SU-DHL-6 (cell line): Measurements from ENCODE around the gene NXPE1.

ENCODE experiments used
- H2AFZ ChIP-seq: fragments of 200-600 bp; sonication (generic); 2 replicates; pipeline ENCODE4 v1.6.1; 2014; ENCODE audit warnings: low read depth, mild to moderate bottlenecking, moderate library complexity, mixed read lengths, antibody characterized with exemption, low read length; ENCODE audit not compliant: severe bottlenecking
- H3F3A ChIP-seq: fragments of 200-600 bp; shearing (Covaris generic); 2 replicates; pipeline ENCODE4 v1.6.0; 2016; ENCODE audit warnings: antibody characterized with exemption, mild to moderate bottlenecking; ENCODE audit not compliant: insufficient read depth
- H3K27ac ChIP-seq: fragments of 200-600 bp; sonication (generic); 2 replicates; pipeline ENCODE4 v1.5.1; 2016; ENCODE audit warnings: low read depth, mild to moderate bottlenecking, low read length, moderate library complexity, mixed read lengths
- H3K27me3 ChIP-seq: fragments of 200-600 bp; sonication (generic), shearing (Covaris generic); 2 replicates; pipeline ENCODE4 v1.6.0; 2014; ENCODE audit warnings: mild to moderate bottlenecking, low read length
- H3K36me3 ChIP-seq: fragments of 200-600 bp; sonication (generic); 2 replicates; pipeline ENCODE4 v1.6.1; 2014; ENCODE audit warnings: mild to moderate bottlenecking, low read length, mixed read lengths
- H3K4me2 ChIP-seq: fragments of 300-600, 200-600 bp; shearing (Covaris generic), sonication (generic); 2 replicates; pipeline ENCODE4 v1.6.0; 2014; ENCODE audit warnings: low read length, low read depth, mild to moderate bottlenecking; ENCODE audit not compliant: poor library complexity, severe bottlenecking
- H3K4me3 ChIP-seq: fragments of 200-600 bp; sonication (generic); 2 replicates; pipeline ENCODE4 v1.5.1; 2014; ENCODE audit warnings: antibody characterized with exemption, low read length, mild to moderate bottlenecking, mixed read lengths; ENCODE audit not compliant: insufficient read depth, poor library complexity, severe bottlenecking
- H3K79me2 ChIP-seq: fragments of 200-600 bp; sonication (generic); 2 replicates; pipeline ENCODE4 v1.6.1; 2014; ENCODE audit warnings: mild to moderate bottlenecking, low read length, moderate library complexity; ENCODE audit not compliant: insufficient read depth
- H3K9ac ChIP-seq: fragments of 200-600 bp; sonication (generic); 2 replicates; pipeline ENCODE4 v1.7.0; 2014; ENCODE audit warnings: mild to moderate bottlenecking, low read length
- H3K9me2 ChIP-seq: fragments of 200-600 bp; sonication (generic); replicated peaks from 2 replicates; pipeline ENCODE4 v1.6.1; 2014; ENCODE audit warnings: low read length; ENCODE audit not compliant: insufficient read depth
- H3K9me3 ChIP-seq: fragments of 200-600 bp; sonication (generic); 2 replicates; pipeline ENCODE4 v1.6.1; 2014; ENCODE audit warnings: low read length, mixed read lengths; ENCODE audit not compliant: insufficient read depth
- H4K20me1 ChIP-seq: fragments of 200-600 bp; sonication (generic); 2 replicates; pipeline ENCODE4 v1.6.1; 2014; ENCODE audit warnings: low read depth, mild to moderate bottlenecking, antibody characterized with exemption, low read length, moderate library complexity, mixed read lengths
- CTCF ChIP-seq: fragments of 200-600 bp; sonication (generic); IDR thresholded peaks from one replicate; pipeline ENCODE4 v1.5.1; 2017; ENCODE audit warnings: antibody characterized with exemption, mild to moderate bottlenecking, low read length, moderate library complexity; ENCODE audit not compliant: insufficient read depth, poor library complexity, severe bottlenecking
- EZH2phosphoT487 ChIP-seq: fragments of 200-600 bp; sonication (generic), shearing (Covaris generic); conservative IDR thresholded peaks from 2 replicates; pipeline ENCODE4 v1.6.1; 2018; ENCODE audit warnings: mild to moderate bottlenecking, antibody characterized with exemption, low read length, moderate library complexity, mixed read lengths

NXPE1 gene

DNA sequence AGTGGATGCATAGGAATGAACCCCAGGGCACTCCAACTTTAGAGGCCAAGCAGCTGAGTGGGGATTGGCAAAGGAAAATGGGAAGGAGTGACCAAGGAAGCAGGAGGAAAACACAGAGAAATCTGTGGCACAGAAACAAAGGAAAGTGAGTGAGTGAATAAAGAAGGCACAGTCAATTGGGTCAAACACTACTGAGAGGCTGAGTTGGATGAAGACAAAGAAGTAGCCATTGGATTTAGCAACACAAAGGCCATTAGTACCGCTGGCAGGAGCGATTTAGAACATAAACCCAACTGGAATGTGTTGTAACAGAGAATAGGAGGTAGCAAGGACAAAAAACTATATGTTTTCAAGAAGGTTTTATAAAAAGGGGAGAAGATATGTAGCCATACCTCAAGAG lies 6.6 kb upstream of the NXPE1 start:
- H3K4me2 ChIP-seq, result no peak overlapping the region
- no peaks in the 10 kb centered on the region for H3K27me3 ChIP-seq
- H3K9ac ChIP-seq, result no peak overlapping the region
- no peaks in the 10 kb centered on the region for H3K9me2 ChIP-seq
- TF ChIP-seq CTCF (no peak), EZH2phosphoT487 (no peak)
- H4K20me1 ChIP-seq, result no peaks in the 10 kb centered on the region
- no peaks in the 10 kb centered on the region for H3F3A ChIP-seq
- no peak overlapping the region for H3K4me3 ChIP-seq
- no peak overlapping the region for H3K27ac ChIP-seq
- no peak overlapping the region for H2AFZ ChIP-seq
- H3K79me2 ChIP-seq, result no peaks in the 10 kb centered on the region
- no peaks in the 10 kb centered on the region for H3K9me3 ChIP-seq
- no peaks in the 10 kb centered on the region for H3K36me3 ChIP-seq

GRCh38 chr11:114564831-114565230 lies 5.2 kb upstream of the NXPE1 start:
- H2AFZ ChIP-seq, result no peak overlapping the region
- H3K36me3 ChIP-seq, result no peaks in the 10 kb centered on the region
- H3K9me2 ChIP-seq, result no peaks in the 10 kb centered on the region
- H4K20me1 ChIP-seq, result no peaks in the 10 kb centered on the region
- H3K27ac ChIP-seq, result no peak overlapping the region
- H3K9ac ChIP-seq, result no peak overlapping the region
- H3K79me2 ChIP-seq, result no peaks in the 10 kb centered on the region
- no peak overlapping the region for H3K4me3 ChIP-seq
- no peaks in the 10 kb centered on the region for H3K9me3 ChIP-seq
- no peak for TF ChIP-seq EZH2phosphoT487
- TF ChIP-seq CTCF, result no peak
- H3F3A ChIP-seq, result no peaks in the 10 kb centered on the region
- H3K4me2 ChIP-seq, result no peak overlapping the region
- no peaks in the 10 kb centered on the region for H3K27me3 ChIP-seq

GRCh38 chr11:114563077-114563476 lies 3.4 kb upstream of the NXPE1 start:
- Histone ChIP-seq H3K9ac (no peak overlapping the region), H2AFZ (no peak overlapping the region), H3K9me3 (no peaks in the 10 kb centered on the region), H3K36me3 (no peaks in the 10 kb centered on the region), H3K4me3 (no peak overlapping the region), H4K20me1 (no peaks in the 10 kb centered on the region), H3K27ac (no peak overlapping the region), H3K79me2 (no peaks in the 10 kb centered on the region), H3K27me3 (no peaks in the 10 kb centered on the region), H3K4me2 (no peak overlapping the region), H3F3A (no peaks in the 10 kb centered on the region), H3K9me2 (no peaks in the 10 kb centered on the region)
- TF ChIP-seq CTCF (no peak), EZH2phosphoT487 (no peak)
